Caki2 (cell line): ENCODE data around the gene KLRD1. TPM values are rescaled to one million over a fixed set of nuclear protein-coding genes. Genes with fewer than 3 reads are reported as not detected.
"Not testable (repeated sequence)": the region's sequence is repeated elsewhere in the genome, so short reads cannot be mapped to it uniquely, and the experiment has no call there.

ENCODE experiments used
- DNase-seq: peaks from one replicate; pipeline ENCODE4 v3.0.0-alpha.2; 2015; ENCODE audit warnings: low read depth
- in situ Hi-C: cut with HindIII; loops from 2 replicates; pipeline ENCODE4 v1.10.0; 2016; ENCODE audit warnings: low sequenced_read_pairs, low pct_unique_long_range_greater_than_20kb, mixed read lengths
- total RNA-seq: library from RNA; depleted of rRNA; stranded (reverse); fragments of >200 nt; shearing (Covaris generic); gene quantifications from 2 replicates; pipeline ENCODE4 v1.2.3, GENCODE V29; 2014; ENCODE audit warnings: low replicate concordance; rRNA removed

Gene KLRD1
- total RNA-seq, 1 experiment from 2014 or later = not detected

- DNase-seq = peak; percentile 85
Observed at GRCh38 chr12:10364815-10365622, 57.3 kb downstream of the KLRD1 start.

GRCh38 chr12:10365696-10366405 is 58.2 kb downstream of the KLRD1 start:
- no peak for DNase-seq
- in situ Hi-C loops = no loop called here

More at GRCh38 chr12:10364815-10365622, 57.3 kb downstream of the KLRD1 start:
- in situ Hi-C loops = no loop called here

- in situ Hi-C loops = no loop called here
- DNase-seq = peak; percentile 38
Observed at GRCh38 chr12:10366875-10367274, 59.2 kb downstream of the KLRD1 start.

- DNase-seq, in situ Hi-C loops: not testable (repeated sequence)
Observed at GRCh38 chr12:10367714-10368113, 60.0 kb downstream of the KLRD1 start.

- no peak for DNase-seq
- in situ Hi-C loops = no loop called here
Observed at GRCh38 chr12:10368206-10369171, 60.8 kb downstream of the KLRD1 start.

- no peak for DNase-seq
- in situ Hi-C loops = no loop called here
Observed at GRCh38 chr12:10369557-10370415, 62.1 kb downstream of the KLRD1 start.

GRCh38 chr12:10371893-10372535 is 64.3 kb downstream of the KLRD1 start:
- in situ Hi-C loops, DNase-seq: not testable (repeated sequence)

GRCh38 chr12:10372559-10372958 is 64.9 kb downstream of the KLRD1 start:
- DNase-seq = no peak
- in situ Hi-C loops = no loop called here

GRCh38 chr12:10374624-10375018 is 67.0 kb downstream of the KLRD1 start:
- no peak for DNase-seq
- in situ Hi-C loops = no loop called here

GRCh38 chr12:10378737-10379136 is 71.1 kb downstream of the KLRD1 start:
- DNase-seq = not testable (repeated sequence)

More at GRCh38 chr12:10378737-10379136, 71.1 kb downstream of the KLRD1 start:
- in situ Hi-C loops = not testable (repeated sequence)

Other genes starting within 250 kb of the KLRD1 start
- gene CLEC1A, start 208.9 kb upstream of the KLRD1 start, total RNA-seq = not detected in 2 replicates
- gene CLEC7A, start 177.7 kb upstream of the KLRD1 start, total RNA-seq = not detected in 2 replicates
- gene OLR1, start 135.7 kb upstream of the KLRD1 start, total RNA-seq = not detected in 2 replicates
- 2.8 TPM in 1 of 2 replicates, not detected in the other for gene TMEM52B, start 128.8 kb upstream of the KLRD1 start, total RNA-seq
- 83.6 and 160 TPM in 2 replicates for gene GABARAPL1, start 95.0 kb upstream of the KLRD1 start, total RNA-seq
- not detected in 2 replicates for gene KLRK1, start 82.2 kb downstream of the KLRD1 start, total RNA-seq
- gene KLRC4, start 101.9 kb downstream of the KLRD1 start, total RNA-seq = not detected in 2 replicates
- not detected in 2 replicates for gene KLRC3, start 112.7 kb downstream of the KLRD1 start, total RNA-seq
- gene KLRC2, start 128.1 kb downstream of the KLRD1 start, total RNA-seq = not detected in 2 replicates
- not detected in 2 replicates for gene KLRC1, start 145.5 kb downstream of the KLRD1 start, total RNA-seq
- 0.12 and 0.14 TPM in 2 replicates for gene EIF2S3B, start 198.0 kb downstream of the KLRD1 start, total RNA-seq